Left ventricle myocardium superior (tissue), 1 donor: ENCODE measurements around the gene SURF6. TPM values are rescaled to one million over a fixed set of nuclear protein-coding genes. Genes with fewer than 3 reads are reported as not detected.

Source experiments
- total RNA-seq: library from RNA; stranded (reverse); fragmentation: NEBNext Ultra II Directional; extraction: Animal tissue kit (Norgen Biotek cat#: 25700); gene quantifications from one replicate; pipeline ENCODE4 v1.2.1, GENCODE V29; 2021
- donor health status: DM: no; HTN: yes; CAD: no; lungs with severe emphysema.

Gene SURF6
- total RNA-seq, 1 donor from 2014 or later = 11.9 TPM

Other genes starting within 250 kb of the SURF6 start
- 33.1 TPM for gene RALGDS, start 214.9 kb downstream of the SURF6 start, total RNA-seq
- gene GBGT1, start 172.3 kb downstream of the SURF6 start, total RNA-seq = 6.2 TPM
- not detected for gene OBP2B, start 126.9 kb downstream of the SURF6 start, total RNA-seq
- gene ABO, start 61.0 kb downstream of the SURF6 start, total RNA-seq = 1.7 TPM
- gene MED22, start 11.9 kb upstream of the SURF6 start, total RNA-seq = 21.5 TPM
- gene RPL7A, start 12.0 kb upstream of the SURF6 start, total RNA-seq = 898 TPM
- 64.3 TPM for gene SURF1, start 20.3 kb upstream of the SURF6 start, total RNA-seq
- 14.5 TPM for gene SURF2, start 20.4 kb upstream of the SURF6 start, total RNA-seq
- 66.5 TPM for gene SURF4, start 39.9 kb upstream of the SURF6 start, total RNA-seq
- 0.17 TPM for gene STKLD1, start 40.2 kb upstream of the SURF6 start, total RNA-seq
- gene REXO4, start 81.8 kb upstream of the SURF6 start, total RNA-seq = 18.7 TPM
- 3.1 TPM for gene ADAMTS13, start 86.2 kb upstream of the SURF6 start, total RNA-seq
- 11.8 TPM for gene CACFD1, start 123.8 kb upstream of the SURF6 start, total RNA-seq
- gene SLC2A6, start 142.9 kb upstream of the SURF6 start, total RNA-seq = 2.4 TPM
- gene MYMK, start 188.8 kb upstream of the SURF6 start, total RNA-seq = not detected
- 5.1 TPM for gene ADAMTSL2, start 198.5 kb upstream of the SURF6 start, total RNA-seq